GM19397 (cell line): ENCODE results near the gene ZNF574.
A peak's percentile ranks its signal among the peaks of the same experiment; 100 is the strongest.
"Not testable (repeated sequence)": the region's sequence is repeated elsewhere in the genome, so short reads cannot be mapped to it uniquely, and the experiment has no call there.

Experiments used
- ATAC-seq: cut with Tn5 transposase; IDR thresholded peaks from one replicate; pipeline ENCODE4 v1.9.1; 2021; ENCODE audit warnings: mild to moderate bottlenecking, moderate library complexity; ENCODE audit not compliant: unreplicated experiment

The ZNF574 gene, protein sequence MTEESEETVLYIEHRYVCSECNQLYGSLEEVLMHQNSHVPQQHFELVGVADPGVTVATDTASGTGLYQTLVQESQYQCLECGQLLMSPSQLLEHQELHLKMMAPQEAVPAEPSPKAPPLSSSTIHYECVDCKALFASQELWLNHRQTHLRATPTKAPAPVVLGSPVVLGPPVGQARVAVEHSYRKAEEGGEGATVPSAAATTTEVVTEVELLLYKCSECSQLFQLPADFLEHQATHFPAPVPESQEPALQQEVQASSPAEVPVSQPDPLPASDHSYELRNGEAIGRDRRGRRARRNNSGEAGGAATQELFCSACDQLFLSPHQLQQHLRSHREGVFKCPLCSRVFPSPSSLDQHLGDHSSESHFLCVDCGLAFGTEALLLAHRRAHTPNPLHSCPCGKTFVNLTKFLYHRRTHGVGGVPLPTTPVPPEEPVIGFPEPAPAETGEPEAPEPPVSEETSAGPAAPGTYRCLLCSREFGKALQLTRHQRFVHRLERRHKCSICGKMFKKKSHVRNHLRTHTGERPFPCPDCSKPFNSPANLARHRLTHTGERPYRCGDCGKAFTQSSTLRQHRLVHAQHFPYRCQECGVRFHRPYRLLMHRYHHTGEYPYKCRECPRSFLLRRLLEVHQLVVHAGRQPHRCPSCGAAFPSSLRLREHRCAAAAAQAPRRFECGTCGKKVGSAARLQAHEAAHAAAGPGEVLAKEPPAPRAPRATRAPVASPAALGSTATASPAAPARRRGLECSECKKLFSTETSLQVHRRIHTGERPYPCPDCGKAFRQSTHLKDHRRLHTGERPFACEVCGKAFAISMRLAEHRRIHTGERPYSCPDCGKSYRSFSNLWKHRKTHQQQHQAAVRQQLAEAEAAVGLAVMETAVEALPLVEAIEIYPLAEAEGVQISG

DNA sequence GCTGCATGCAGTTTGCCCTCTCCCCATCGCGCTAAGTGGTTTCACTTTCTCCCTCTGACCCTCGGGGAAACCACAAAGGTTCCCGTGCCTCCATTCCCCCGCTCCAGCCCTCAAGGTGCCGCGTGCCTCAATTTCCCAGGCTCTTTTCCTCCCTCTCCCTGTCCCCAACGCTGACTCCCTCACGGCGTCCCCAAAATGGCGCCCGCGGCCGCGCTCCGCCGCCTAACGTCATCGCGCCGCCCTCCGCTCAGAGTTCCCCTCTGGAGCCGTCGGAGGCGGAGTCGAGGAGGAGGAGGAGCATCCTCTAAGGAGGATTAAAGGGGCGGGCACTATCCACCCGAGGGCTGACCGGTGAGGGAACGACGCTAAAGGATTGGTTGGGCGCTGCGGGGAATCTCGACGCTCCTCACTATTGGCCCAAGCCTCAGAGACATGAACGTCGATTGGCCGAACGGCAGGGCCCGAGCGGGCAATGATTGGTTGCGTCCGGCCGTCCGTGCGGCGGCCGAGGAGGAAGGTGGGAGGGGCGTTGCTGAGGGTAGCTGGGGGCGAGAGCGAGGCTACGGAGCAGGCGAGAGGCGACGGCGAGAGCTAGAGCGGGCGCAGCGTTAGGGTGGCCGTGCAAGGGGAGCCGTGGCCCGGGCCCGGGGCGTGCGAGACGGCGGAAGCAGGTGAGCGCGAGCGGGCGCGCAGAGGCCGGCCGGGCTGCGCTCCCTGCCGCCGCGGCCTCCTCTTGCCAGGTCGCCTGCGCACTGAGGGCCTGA lies at the start of gene ZNF574:
TSS of gene ZNF574 (plus strand) at position 551 of the 764 bp plus-strand sequence. CDS start 2,441 bp downstream, outside the sequence.
- ATAC-seq, result peak; percentile 90

DNA sequence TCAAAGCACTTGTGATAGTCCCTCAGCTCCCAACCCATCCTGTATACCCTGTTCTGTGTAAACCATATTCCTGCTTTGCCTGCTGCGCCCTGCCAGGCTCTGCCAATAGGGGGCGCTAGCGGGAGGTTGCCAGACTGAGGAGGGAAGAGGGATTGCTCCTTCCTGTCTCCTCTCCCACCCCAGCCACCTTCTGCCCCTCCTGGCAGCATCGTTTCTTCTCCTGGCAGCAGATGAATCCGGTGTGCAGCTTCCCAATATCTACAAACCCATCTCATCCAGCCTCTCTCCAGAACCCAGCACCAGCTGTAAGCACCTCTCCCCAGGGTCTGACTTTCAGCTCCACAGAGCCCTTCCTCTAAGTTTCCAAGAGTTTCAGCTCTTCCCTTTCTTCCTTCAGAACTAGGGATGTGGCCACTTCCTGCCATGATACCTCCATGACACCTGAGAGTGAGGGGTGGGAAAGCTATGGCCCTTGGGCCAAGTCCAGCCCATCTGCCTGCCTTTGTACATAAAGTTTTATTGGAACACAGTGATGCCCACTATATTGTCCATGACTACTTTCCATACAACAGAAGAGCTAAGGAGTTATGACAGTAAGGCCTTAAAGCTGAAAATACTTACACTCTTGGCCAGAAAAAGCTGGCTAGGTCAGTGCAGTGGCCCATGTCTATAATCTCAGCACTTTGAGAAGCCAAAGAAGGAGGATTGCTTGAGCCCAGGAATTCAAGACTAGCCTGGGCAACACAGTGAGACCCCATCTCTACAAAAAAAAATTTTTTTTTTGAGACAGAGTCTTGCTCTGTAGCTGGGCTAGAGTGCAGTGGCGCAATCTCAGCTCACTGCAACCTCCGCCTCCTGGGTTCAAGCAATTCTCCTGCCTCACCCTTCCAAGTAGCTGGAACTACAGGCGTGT lies 47.4 kb upstream of the ZNF574 start:
- no peak for ATAC-seq

DNA sequence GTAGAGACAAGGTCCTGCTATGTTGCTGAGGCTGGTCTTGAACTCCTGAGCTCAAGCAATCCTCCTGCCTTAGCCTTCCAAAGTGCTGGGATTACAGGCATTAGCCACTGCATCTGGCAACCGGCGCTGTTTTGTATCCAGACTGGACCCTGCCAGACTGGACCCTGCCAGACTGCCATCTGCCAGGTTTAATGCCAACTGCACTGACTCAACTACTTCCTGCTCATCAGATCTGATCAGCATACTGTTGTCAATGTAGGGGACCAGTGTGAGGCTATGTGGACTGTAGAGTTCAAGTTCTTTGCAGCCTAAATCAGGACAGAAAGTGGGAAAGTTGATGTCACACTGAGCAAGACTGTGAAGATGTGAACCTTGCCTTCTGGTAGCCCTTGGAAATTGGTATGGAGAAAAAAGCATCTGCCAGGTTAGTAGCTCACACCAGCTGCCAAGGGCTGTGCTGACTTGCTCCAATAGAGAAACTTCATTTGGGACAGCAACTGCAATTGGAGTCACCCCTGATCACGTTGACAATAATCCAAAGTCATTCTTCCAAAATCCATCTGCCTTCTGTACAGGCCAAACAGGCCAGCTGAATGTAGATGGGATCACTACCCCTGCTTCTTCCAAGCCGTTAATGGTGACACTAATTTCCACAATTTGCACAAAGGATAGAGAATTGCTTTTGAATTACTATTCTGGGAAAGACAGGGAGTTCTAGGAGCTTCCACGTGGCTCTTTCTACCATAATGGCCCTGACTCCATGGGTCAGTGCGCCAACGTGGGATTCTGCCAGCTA lies 45.1 kb upstream of the ZNF574 start:
- ATAC-seq, result no peak

- no peak for ATAC-seq
Observed at GRCh38 chr19:42032431-42032830, 43.5 kb upstream of the ZNF574 start.

- ATAC-seq, result no peak
Observed at GRCh38 chr19:42033413-42033812, 42.6 kb upstream of the ZNF574 start.

GRCh38 chr19:42034640-42035391 lies 41.1 kb upstream of the ZNF574 start:
- ATAC-seq, result not testable (repeated sequence)

DNA sequence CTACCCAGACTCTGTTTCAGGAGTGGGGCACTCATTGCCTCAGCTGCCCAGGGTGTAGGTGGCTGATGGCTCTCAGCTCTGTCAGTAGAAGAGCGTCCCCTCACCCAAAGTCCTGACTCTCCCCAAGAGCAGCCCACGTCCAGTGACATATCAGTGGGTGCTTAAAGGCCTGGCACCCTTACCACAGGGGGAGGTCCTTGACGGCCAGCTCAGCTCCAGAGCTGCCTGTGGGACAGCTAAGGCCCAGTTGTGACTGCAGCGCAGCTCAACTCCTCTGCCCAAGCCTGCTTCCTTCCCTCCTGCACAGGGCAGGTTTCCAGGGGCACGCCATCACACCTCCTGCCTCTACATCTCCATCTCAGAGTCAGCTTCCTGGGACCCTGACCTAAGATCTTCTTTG lies 38.3 kb upstream of the ZNF574 start:
- ATAC-seq, result no peak

DNA sequence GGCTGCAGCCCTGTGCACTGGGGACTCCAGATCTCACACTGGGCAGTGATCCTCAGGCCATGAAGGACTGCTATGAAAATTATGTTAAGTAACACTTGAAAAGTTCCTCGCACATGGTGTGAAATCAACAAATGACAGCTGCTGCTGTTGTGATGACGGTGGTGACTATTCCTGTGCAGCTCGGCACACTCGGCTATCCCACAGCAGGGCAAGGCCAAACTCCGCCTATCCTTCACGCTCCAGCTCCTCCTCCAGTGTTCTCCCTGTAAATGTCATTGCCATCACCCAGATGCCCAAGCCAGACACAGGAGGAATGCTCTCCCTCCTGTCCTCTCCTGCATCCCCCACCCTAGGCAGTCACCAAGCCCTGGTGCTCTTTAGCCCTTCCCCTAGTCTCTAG lies 37.3 kb upstream of the ZNF574 start:
- ATAC-seq, result no peak

DNA sequence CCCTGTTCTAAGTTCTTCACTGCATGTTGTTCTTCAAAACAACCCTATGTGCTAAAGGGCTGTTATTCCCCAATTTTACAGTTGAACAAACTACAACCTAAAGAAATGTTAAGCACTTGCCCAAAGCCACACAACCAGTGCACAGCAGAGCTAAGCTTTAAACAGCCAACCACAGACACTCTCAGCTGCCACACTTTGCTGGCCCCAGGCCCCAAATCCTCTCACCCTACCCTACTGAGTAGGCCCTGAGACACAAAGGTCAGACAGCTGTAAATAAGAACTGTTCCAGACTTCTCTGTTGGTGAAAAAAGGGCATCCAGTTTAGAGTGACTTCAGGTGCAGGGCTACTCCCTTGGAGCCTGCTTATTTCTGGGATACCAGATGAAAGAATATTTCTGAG lies 35.9 kb upstream of the ZNF574 start:
- ATAC-seq, result no peak

GRCh38 chr19:42040491-42040890 lies 35.5 kb upstream of the ZNF574 start:
- not testable (repeated sequence) for ATAC-seq

GRCh38 chr19:42042455-42043170 lies 33.4 kb upstream of the ZNF574 start:
- no peak for ATAC-seq

GRCh38 chr19:42045575-42045974 lies 30.4 kb upstream of the ZNF574 start:
- ATAC-seq, result no peak

DNA sequence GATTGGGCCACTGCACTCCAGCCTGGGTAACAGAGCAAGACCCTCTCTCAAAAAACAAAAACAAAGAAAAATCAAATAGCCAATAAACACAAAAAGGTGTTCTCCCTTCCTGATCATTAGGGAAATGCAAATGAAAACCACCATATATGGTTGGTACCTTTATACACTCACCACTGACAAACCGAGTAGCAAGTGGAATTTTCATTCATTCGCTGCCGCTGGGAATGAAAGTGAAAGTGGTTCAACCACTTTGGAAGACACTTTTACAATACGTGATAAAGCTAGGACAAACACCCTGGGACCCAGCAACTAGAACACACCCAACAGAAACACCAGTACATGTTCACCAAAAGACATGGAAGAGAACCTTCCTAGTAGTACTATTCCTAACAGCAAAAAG lies 27.0 kb upstream of the ZNF574 start:
- no peak for ATAC-seq

GRCh38 chr19:42051166-42052115 lies 24.5 kb upstream of the ZNF574 start:
- no peak for ATAC-seq

DNA sequence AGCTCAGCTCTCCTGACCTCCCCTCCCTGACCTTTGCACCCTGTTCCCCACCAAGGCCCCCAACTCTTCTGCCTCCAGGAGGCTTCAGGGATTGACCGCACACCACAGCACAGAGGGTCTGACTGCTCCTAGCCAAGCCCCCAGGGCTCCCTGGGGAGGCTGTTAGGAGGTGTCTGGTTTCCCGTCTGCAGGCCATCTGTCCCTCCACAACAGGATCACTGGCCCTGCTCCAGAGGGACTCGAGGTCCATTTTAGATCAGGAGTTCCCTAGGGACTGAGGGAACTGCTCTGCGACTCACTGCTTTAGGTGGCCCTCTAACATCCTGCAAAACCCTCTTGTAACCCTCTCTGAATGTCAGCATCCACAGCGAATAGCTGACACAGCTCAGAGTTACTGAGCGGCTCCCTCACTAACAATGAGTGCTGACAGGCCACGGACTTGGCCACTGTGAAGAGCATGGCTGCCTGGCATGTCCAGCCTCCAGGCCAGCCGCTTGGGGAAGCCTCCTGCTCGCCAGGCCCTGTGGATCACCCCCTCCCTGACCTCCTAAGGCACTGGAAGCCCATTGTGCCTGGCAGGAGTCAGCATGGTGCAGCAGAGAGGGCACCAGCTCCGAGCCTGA lies 23.6 kb upstream of the ZNF574 start:
- no peak for ATAC-seq
